WTC11 (cell line): ENCODE measurements around the gene CYBA. TPM values are rescaled to one million over a fixed set of nuclear protein-coding genes. Genes with fewer than 3 reads are reported as not detected.

Experiments
- IRF2 ChIP-seq: sonication (generic); formaldehyde crosslinking; IDR thresholded peaks from 2 replicates; pipeline ENCODE4 v1.8.0; 2022; ENCODE audit warnings: low read depth, missing genetic modification reagents, borderline replicate concordance
- JAZF1 ChIP-seq: fragments of 250-450 bp; sonication (Bioruptor Pico); IDR thresholded peaks from 2 replicates; pipeline ENCODE4 v1.9.0; 2021; ENCODE audit warnings: moderate library complexity, mild to moderate bottlenecking, inconsistent platforms
- TCF7 ChIP-seq: sonication (generic); formaldehyde crosslinking; IDR thresholded peaks from 2 replicates; pipeline ENCODE4 v1.8.0; 2022; ENCODE audit warnings: mild to moderate bottlenecking, low read depth, missing genetic modification reagents, moderate library complexity
- total RNA-seq: library from RNA; stranded (reverse); gene quantifications from 3 replicates; pipeline ENCODE4 v1.2.3, GENCODE V29; 2021
- TF ChIP-seq, protein P1 (sequence below): sonication (generic); formaldehyde crosslinking; IDR thresholded peaks from 2 replicates; pipeline ENCODE4 v1.8.1; 2023; ENCODE audit warnings: mild to moderate bottlenecking, missing genetic modification reagents, moderate library complexity
- TF ChIP-seq, protein P2 (sequence below): sonication (generic); formaldehyde crosslinking; IDR thresholded peaks from 2 replicates; pipeline ENCODE4 v1.8.0; 2023; ENCODE audit warnings: mild to moderate bottlenecking, missing genetic modification reagents
- TF ChIP-seq, protein P3 (sequence below): sonication (generic); formaldehyde crosslinking; IDR thresholded peaks from 2 replicates; pipeline ENCODE4 v1.8.1; 2023; ENCODE audit warnings: mild to moderate bottlenecking, missing genetic modification reagents
- TF ChIP-seq, protein P4 (sequence below): sonication (generic); formaldehyde crosslinking; IDR thresholded peaks from 2 replicates; pipeline ENCODE4 v1.8.0; 2023; ENCODE audit warnings: missing genetic modification reagents
- TF ChIP-seq, protein P5 (sequence below): fragments of 250-450 bp; sonication (Bioruptor Pico); IDR thresholded peaks from 2 replicates; pipeline ENCODE4 v1.9.0; 2021; ENCODE audit warnings: mild to moderate bottlenecking, borderline replicate concordance
- TF ChIP-seq, protein P6 (sequence below): fragments of 250-450 bp; sonication (Bioruptor Pico); IDR thresholded peaks from 2 replicates; pipeline ENCODE4 v1.9.0; 2021; ENCODE audit warnings: mild to moderate bottlenecking
- TF ChIP-seq, protein P7 (sequence below): sonication (generic); formaldehyde crosslinking; IDR thresholded peaks from 2 replicates; pipeline ENCODE4 v1.8.1; 2022; ENCODE audit warnings: low read depth, mild to moderate bottlenecking, moderate library complexity, missing genetic modification reagents, borderline replicate concordance
- TF ChIP-seq, protein P8 (sequence below): fragments of 250-450 bp; sonication (Bioruptor Pico); IDR thresholded peaks from 2 replicates; pipeline ENCODE4 v1.8.0; 2021; ENCODE audit warnings: mild to moderate bottlenecking

The CYBA gene
- total RNA-seq, 1 experiment from 2014 or later = 169 TPM

DNA sequence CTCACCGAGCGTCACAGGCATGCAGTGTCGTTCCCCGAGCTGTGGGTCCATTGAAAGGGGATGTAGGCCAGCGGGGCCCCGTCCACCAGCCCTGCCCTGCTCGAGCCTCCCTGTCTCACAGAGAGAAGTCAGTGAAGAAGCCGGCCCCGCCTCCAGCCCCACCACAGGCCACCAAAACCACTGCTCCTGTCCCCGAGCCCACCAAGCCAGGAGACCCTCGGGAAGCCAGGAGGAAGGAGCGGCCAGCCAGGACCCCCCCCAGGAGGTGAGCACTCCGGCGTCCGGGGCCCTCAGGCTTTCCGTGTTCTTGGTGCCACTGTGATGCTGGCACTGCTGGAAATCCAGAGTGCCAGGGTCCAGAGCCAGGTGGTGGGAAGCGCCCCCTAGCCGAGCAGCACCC is 26.4 kb downstream of the CYBA start (continued):
- TF ChIP-seq, protein P1, sequence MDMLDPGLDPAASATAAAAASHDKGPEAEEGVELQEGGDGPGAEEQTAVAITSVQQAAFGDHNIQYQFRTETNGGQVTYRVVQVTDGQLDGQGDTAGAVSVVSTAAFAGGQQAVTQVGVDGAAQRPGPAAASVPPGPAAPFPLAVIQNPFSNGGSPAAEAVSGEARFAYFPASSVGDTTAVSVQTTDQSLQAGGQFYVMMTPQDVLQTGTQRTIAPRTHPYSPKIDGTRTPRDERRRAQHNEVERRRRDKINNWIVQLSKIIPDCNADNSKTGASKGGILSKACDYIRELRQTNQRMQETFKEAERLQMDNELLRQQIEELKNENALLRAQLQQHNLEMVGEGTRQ = no peak
- TF ChIP-seq, protein P2, sequence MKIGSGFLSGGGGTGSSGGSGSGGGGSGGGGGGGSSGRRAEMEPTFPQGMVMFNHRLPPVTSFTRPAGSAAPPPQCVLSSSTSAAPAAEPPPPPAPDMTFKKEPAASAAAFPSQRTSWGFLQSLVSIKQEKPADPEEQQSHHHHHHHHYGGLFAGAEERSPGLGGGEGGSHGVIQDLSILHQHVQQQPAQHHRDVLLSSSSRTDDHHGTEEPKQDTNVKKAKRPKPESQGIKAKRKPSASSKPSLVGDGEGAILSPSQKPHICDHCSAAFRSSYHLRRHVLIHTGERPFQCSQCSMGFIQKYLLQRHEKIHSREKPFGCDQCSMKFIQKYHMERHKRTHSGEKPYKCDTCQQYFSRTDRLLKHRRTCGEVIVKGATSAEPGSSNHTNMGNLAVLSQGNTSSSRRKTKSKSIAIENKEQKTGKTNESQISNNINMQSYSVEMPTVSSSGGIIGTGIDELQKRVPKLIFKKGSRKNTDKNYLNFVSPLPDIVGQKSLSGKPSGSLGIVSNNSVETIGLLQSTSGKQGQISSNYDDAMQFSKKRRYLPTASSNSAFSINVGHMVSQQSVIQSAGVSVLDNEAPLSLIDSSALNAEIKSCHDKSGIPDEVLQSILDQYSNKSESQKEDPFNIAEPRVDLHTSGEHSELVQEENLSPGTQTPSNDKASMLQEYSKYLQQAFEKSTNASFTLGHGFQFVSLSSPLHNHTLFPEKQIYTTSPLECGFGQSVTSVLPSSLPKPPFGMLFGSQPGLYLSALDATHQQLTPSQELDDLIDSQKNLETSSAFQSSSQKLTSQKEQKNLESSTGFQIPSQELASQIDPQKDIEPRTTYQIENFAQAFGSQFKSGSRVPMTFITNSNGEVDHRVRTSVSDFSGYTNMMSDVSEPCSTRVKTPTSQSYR (CRISPR knock-in tag) = no peak
- TF ChIP-seq, protein P3, sequence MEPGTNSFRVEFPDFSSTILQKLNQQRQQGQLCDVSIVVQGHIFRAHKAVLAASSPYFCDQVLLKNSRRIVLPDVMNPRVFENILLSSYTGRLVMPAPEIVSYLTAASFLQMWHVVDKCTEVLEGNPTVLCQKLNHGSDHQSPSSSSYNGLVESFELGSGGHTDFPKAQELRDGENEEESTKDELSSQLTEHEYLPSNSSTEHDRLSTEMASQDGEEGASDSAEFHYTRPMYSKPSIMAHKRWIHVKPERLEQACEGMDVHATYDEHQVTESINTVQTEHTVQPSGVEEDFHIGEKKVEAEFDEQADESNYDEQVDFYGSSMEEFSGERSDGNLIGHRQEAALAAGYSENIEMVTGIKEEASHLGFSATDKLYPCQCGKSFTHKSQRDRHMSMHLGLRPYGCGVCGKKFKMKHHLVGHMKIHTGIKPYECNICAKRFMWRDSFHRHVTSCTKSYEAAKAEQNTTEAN (CRISPR knock-in tag) = no peak
- TF ChIP-seq IRF2 (CRISPR knock-in tag) (no peak), JAZF1 (CRISPR knock-in tag) (no peak), TCF7 (CRISPR knock-in tag) (no peak)
- TF ChIP-seq, protein P4, sequence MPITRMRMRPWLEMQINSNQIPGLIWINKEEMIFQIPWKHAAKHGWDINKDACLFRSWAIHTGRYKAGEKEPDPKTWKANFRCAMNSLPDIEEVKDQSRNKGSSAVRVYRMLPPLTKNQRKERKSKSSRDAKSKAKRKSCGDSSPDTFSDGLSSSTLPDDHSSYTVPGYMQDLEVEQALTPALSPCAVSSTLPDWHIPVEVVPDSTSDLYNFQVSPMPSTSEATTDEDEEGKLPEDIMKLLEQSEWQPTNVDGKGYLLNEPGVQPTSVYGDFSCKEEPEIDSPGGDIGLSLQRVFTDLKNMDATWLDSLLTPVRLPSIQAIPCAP (CRISPR knock-in tag) = no peak
- TF ChIP-seq, protein P5, sequence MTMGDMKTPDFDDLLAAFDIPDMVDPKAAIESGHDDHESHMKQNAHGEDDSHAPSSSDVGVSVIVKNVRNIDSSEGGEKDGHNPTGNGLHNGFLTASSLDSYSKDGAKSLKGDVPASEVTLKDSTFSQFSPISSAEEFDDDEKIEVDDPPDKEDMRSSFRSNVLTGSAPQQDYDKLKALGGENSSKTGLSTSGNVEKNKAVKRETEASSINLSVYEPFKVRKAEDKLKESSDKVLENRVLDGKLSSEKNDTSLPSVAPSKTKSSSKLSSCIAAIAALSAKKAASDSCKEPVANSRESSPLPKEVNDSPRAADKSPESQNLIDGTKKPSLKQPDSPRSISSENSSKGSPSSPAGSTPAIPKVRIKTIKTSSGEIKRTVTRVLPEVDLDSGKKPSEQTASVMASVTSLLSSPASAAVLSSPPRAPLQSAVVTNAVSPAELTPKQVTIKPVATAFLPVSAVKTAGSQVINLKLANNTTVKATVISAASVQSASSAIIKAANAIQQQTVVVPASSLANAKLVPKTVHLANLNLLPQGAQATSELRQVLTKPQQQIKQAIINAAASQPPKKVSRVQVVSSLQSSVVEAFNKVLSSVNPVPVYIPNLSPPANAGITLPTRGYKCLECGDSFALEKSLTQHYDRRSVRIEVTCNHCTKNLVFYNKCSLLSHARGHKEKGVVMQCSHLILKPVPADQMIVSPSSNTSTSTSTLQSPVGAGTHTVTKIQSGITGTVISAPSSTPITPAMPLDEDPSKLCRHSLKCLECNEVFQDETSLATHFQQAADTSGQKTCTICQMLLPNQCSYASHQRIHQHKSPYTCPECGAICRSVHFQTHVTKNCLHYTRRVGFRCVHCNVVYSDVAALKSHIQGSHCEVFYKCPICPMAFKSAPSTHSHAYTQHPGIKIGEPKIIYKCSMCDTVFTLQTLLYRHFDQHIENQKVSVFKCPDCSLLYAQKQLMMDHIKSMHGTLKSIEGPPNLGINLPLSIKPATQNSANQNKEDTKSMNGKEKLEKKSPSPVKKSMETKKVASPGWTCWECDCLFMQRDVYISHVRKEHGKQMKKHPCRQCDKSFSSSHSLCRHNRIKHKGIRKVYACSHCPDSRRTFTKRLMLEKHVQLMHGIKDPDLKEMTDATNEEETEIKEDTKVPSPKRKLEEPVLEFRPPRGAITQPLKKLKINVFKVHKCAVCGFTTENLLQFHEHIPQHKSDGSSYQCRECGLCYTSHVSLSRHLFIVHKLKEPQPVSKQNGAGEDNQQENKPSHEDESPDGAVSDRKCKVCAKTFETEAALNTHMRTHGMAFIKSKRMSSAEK (CRISPR knock-in tag) = no peak
- TF ChIP-seq, protein P6, sequence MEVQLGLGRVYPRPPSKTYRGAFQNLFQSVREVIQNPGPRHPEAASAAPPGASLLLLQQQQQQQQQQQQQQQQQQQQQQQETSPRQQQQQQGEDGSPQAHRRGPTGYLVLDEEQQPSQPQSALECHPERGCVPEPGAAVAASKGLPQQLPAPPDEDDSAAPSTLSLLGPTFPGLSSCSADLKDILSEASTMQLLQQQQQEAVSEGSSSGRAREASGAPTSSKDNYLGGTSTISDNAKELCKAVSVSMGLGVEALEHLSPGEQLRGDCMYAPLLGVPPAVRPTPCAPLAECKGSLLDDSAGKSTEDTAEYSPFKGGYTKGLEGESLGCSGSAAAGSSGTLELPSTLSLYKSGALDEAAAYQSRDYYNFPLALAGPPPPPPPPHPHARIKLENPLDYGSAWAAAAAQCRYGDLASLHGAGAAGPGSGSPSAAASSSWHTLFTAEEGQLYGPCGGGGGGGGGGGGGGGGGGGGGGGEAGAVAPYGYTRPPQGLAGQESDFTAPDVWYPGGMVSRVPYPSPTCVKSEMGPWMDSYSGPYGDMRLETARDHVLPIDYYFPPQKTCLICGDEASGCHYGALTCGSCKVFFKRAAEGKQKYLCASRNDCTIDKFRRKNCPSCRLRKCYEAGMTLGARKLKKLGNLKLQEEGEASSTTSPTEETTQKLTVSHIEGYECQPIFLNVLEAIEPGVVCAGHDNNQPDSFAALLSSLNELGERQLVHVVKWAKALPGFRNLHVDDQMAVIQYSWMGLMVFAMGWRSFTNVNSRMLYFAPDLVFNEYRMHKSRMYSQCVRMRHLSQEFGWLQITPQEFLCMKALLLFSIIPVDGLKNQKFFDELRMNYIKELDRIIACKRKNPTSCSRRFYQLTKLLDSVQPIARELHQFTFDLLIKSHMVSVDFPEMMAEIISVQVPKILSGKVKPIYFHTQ (CRISPR knock-in tag) = no peak
- TF ChIP-seq, protein P7, sequence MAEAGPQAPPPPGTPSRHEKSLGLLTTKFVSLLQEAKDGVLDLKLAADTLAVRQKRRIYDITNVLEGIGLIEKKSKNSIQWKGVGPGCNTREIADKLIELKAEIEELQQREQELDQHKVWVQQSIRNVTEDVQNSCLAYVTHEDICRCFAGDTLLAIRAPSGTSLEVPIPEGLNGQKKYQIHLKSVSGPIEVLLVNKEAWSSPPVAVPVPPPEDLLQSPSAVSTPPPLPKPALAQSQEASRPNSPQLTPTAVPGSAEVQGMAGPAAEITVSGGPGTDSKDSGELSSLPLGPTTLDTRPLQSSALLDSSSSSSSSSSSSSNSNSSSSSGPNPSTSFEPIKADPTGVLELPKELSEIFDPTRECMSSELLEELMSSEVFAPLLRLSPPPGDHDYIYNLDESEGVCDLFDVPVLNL (CRISPR knock-in tag) = no peak
- TF ChIP-seq, protein P8, sequence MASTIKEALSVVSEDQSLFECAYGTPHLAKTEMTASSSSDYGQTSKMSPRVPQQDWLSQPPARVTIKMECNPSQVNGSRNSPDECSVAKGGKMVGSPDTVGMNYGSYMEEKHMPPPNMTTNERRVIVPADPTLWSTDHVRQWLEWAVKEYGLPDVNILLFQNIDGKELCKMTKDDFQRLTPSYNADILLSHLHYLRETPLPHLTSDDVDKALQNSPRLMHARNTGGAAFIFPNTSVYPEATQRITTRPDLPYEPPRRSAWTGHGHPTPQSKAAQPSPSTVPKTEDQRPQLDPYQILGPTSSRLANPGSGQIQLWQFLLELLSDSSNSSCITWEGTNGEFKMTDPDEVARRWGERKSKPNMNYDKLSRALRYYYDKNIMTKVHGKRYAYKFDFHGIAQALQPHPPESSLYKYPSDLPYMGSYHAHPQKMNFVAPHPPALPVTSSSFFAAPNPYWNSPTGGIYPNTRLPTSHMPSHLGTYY (CRISPR knock-in tag) = no peak
